Measurements from ENCODE around the gene CLTCL1.

The CLTCL1 gene

DNA sequence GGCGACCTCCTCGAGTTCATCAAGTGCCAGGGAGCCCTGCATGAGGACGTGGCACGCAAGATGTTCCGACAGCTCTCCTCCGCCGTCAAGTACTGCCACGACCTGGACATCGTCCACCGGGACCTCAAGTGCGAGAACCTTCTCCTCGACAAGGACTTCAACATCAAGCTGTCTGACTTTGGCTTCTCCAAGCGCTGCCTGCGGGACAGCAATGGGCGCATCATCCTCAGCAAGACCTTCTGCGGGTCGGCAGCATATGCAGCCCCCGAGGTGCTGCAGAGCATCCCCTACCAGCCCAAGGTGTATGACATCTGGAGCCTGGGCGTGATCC is 159.9 kb downstream of the CLTCL1 start:
- no peak for DNase-seq (ENCODE audit: low read depth)

DNA sequence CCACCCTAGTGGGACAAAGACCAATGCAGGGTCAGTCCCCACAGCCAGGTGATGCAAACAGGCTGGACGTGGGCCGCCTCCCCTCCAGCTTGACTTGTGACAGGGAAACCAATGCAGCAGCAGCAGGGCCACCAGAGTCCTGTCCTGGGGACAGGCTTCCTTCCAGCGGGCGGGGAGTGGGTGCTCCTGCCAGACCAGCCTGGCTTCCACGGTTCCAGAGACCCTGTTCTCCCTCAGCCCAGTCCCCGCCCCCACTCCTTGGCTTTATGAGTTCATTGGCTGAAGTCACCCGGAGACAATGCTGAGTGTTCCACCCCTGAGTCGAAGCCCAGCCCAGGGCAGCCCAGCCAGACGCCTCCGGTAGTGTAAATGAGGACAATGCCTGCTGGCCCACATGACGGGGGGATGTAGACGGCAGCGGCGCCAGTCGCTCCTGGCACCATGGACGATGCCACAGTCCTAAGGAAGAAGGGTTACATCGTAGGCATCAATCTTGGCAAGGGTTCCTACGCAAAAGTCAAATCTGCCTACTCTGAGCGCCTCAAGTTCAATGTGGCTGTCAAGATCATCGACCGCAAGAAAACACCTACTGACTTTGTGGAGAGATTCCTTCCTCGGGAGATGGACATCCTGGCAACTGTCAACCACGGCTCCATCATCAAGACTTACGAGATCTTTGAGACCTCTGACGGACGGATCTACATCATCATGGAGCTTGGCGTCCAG is 160.4 kb downstream of the CLTCL1 start, which contains the start of gene TSSK2:
TSS of gene TSSK2 (plus strand) at position 350 of the 726 bp plus-strand sequence. CDS start at position 442, 92 bp downstream.
- no peak for DNase-seq (ENCODE audit: low read depth)

DNA sequence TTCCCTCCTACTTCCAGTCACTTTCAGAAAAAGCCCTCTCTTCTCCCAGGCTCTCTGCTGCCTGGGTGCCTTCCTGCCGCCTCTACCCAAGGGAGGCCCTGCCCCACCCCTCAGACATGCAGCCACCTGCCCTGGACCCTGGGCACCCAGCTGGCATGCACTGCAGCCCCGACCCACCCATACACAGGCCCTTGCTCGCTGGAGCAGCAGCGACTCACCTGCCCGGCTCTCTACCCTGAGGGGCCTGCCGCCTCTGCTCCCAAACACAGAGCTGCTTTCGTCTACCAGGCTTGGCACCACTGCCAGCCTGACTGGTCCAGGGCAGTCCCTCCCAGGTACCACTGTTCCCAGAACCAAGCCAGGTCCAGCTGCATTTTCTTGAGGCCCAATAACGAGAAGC is 161.6 kb downstream of the CLTCL1 start:
- DNase-seq (ENCODE audit: low read depth): no peak
